ELR (cell line): ENCODE results near the gene CEP85L.

Source experiments
- DNase-seq: peaks from one replicate; pipeline ENCODE4 v3.0.0-alpha.2; 2015; ENCODE audit warnings: low read depth

CEP85L gene

DNA sequence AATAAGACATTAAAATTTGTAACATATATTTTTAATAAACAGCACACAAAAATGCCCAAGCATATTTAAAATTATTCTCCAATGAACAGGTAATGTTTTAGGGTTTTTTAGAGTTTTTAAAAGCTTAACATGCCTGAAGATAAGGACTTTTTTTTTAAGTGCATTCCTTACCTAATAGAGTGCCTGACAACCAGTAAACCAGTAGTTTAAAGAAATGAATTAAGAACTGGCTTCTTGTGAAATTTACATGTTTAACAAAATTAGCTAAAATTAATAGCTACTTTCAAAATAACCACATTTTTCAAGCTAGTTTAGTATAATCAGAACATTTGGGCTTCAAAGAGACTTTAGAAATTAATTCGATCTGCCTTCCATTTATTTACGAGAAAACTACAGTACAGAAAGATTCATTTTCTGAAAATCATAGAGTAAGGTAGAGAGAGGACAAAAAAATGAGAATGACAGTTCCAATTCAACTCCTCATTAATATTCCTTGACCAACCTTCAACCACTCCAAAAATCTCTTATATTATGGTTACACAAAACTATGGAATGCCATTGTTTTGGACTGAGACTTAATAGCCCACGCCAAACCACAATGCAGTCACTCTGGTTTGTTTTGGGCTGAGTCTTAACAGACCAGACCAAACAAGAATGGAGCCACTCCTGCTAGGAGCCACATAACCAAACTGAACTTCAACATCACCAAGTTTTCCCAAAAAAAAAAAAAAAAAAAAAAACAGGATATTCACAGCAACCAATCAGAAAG is 109.0 kb downstream of the CEP85L start:
- peak; percentile 71 for DNase-seq

DNA sequence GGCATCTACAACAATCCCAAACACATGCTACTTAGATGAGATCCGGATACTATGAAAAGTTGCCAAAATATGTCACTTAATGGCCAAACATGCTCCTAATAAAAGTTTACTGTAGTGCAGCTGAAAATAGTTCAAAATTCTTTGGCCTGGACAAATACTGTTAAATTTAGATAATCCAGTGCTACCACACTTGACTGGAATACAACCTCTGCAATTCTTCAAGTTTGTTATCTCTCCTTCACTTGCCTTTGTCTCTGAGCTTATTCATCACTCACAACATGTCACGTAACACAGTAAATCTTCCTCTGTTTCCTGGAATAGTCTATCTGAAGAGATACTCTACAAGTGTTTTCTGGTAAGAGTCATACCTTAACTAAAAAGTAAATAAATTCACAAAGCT is 113.8 kb downstream of the CEP85L start:
- DNase-seq, result no peak

DNA sequence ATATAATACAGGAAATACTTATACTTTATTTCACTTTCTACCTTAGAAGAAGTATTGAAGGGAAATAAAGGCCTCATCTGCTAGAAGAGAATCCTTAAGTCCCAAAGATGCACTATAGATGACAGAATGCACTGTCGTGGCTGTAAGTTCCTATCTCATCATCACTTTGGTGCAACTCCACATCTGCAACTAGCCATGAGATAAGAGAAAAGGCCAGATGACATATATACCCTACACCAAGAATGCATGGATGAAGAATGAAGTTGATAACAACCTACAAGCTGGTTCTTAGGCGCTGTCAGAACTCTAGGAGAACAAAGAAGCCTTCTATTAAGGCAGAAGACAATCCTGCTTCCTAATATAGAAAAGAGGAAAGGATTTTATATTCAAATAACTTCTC is 114.9 kb downstream of the CEP85L start:
- DNase-seq, result no peak

DNA sequence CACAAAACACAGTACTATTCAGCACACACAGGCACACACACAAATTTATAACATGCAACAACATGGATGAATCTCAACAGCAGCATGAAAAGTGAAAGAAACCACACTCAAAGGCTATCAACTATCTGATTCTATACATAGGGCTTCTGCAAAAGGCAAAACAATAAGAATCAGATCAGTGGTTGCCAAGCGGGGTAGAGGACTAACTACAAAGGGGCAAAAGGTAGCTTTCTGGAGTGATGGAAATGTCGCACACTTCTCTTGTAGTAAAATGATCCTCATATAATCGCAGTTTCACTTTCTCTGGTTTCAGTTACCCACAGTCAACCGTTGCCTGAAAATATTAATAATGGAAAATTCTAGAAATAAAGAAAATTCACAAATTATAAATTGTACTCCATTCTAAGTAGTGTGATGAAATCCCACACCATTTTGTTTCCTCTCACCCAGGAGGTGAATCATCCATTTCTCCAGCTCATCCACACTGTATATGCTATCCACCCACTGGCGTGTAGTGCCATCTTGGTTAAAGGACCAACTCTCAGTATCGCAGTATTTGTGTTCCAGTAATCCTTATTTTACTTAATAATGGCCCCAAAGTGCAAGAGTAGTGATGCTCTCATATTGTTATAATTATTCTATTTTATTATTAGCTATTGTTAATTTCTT is 116.1 kb downstream of the CEP85L start:
- peak; percentile 19 for DNase-seq

DNA sequence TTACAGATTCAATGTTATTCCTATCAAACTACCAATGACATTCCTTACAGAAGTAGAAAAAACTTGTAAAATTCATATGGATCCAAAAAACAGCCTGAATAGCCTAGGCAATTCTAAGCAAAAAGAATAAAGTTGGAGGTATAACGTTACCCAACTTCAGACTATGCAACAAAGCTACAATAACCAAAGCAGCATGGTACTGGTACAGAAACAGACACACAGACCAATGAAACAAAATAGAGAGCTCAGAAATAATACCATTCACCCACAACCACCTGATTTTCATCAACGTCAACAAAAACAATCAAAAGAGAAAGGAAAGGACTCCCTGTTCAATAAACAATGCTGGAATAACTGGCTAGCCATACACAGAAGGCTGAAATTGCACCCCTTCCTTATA is 120.4 kb downstream of the CEP85L start:
- no peak for DNase-seq

DNA sequence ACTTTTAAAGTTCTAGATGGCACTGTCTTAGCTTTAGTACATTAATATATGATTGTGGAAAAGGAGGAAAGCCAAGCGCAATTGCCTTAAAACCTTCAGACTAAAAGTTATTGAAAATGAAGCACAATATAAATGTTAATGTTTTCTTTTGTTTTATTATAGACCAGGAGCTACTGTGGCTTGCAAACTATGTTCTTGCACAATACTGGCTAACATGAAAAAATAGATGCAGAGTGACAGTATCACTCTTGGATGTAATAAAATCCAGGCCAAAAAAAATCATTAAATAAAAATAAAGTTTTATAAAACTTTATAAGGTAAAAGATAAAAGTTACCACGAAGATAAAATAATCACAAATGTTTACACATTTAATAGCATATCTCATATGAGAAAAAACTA is 121.6 kb downstream of the CEP85L start:
- DNase-seq, result no peak

DNA sequence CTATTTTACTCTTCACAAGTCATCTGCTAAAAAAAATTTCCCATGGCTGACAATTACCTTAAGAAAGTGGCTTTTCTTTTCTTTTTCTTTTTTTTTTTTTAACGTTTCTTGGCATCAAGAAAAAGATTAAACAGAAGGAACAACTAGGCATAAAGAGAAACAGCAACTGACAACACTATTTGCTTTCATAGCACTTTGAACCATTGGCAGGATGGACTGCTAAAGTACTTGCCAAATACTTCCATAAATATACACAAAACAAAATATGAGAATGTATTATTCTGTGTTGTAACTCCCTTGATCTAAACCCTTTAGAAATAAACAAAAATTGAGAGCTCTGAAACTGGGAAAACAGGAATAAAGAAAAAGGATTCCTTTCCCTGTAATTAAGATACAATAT is 123.3 kb downstream of the CEP85L start:
- no peak for DNase-seq

DNA sequence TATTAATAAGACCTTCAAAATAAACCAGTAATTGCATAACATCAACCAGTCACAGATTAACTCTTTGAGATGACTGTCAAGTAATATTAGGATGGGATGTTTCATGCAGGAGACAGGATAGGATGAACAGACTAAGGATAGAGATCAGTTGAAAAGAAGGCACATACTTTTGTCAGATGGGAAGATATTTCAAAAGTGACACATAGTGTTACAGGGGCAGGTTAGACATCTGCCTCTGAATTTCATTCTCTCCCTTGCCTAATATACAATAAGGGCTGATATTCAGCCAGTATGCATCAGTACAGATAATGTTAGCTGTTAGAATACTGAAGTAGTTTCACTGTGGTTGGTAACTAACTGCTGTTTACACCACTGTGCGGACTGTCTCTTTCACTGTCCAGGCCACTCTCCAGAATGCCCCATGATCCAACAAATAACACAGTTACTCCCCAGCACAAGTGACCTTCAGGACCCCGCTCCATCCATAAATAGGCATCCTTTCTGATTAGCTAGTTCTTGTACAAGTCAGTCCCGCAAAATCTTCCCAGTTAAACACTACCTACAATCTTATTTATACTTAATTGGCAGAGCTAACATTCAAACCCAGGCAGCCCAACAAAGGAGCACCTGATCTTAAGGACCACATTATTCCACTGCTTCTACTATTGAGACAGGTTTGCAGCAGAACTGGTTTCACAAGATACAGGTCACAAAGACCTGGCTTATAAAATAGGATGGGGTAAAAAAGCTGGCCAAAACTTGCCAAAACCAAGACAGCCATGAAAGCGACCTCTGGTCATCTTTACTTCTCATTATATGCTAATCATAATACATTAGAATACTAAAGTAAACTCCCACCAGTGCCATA is 125.2 kb downstream of the CEP85L start:
- DNase-seq, result no peak

DNA sequence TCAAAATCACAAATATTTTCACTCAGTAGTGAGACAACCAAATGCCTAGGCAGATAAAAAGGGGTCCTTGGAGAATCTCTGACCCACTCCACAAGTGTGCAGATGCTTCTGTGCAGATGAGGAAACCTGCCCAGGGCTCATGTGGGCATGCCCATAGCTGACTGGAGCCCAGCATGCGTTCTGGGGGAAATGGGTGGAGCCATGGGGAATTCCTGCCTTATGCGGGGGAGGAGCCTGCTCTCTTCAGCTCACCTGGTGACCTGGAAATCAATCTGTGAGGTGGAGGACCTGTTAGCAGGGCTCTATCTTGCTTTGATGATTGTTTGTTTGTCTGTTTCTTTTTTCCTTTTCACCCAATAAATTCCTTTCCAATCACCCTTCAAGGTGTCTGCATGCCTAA is 126.7 kb downstream of the CEP85L start:
- DNase-seq, result no peak

DNA sequence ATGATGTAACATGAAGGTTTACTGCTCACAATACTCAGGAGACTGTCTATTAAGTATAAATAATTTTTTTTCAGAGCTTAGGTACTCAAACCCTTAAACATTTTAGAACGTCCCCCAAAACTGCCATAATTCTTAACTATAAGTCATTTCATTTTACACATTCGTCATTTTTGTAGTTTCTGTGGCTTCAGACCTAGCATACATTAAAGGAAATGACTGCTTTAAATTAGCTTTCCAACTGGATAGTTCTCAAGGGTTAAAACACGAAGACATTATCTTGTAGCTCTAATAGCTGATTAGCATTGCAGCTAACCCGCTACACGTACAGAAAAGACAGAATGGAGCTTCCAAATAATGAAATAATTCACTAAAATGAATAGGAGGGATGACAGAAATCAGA is 128.2 kb downstream of the CEP85L start:
- no peak for DNase-seq

DNA sequence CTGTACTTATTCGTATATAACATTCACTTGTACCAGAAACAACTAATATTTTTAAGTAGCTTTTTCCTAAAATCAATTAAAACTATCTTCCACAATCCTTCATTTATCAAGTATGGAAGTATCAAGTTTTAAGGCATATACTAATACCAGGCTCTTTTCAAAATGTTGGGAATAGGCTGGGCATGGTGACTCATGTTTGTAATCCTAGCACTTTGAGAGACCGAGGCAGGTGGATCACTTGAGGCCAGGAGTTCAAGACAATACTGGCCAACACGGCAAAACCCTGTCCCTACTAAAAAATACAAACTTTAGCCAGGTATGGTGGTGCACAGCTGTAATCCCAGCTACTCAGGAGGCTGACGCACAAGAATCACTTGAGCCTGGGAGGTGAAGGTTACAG is 129.0 kb downstream of the CEP85L start:
- no peak for DNase-seq

DNA sequence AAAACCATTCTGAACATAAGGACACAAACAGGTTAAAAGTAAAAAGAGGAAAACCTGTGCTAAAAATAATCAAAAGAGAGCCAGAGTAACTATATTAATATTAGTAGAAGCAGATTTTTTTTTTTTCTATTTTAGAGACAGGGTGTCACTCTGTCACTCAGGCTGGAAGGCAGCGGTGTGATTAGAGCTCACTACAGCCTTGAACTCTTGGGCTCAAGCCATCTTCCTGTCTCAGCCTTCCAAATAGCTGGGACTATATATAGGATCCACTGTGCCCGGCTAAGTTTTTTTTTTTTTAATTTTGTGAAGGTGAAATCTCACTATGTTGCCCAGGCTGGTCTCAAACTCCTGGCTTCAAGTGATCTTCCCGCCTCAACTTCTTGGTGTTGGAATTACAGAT is 136.7 kb downstream of the CEP85L start:
- no peak for DNase-seq

DNA sequence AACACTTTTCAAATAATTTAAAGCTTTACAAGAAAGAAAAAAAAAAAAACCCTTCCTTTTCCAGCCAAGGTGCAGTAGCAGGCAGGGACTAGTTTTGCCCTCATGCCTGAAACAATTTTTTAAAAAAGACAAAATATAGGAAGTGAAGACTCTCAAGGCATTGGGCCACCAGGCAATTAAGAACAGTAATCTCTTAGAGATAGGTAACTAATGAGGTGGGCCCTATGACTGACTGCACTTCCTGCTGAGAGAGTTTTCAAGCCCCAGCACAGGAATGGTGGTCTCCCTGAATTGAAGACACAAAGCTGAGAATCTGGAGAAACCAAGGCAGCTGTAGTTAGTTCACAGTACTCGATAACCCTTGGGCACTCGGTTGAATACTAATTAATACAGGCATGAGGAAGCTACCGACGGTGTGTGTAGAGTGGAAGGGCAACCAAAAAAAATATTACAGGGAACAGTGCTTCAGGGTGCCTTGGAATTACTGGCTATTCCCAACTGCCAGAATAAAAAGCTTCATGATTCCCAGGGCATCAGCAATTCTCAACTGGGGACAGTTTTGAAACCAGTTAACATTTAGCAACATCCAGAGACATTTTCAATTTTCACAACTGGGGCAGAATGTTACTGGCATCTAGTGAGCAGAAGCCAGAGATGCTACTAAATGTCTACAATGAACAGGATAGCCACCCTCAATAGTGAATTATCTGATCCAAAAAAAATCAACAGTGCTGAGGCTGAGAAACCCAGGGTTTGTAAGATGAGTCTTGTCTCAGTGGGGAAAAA is 139.3 kb downstream of the CEP85L start:
- DNase-seq, result no peak

DNA sequence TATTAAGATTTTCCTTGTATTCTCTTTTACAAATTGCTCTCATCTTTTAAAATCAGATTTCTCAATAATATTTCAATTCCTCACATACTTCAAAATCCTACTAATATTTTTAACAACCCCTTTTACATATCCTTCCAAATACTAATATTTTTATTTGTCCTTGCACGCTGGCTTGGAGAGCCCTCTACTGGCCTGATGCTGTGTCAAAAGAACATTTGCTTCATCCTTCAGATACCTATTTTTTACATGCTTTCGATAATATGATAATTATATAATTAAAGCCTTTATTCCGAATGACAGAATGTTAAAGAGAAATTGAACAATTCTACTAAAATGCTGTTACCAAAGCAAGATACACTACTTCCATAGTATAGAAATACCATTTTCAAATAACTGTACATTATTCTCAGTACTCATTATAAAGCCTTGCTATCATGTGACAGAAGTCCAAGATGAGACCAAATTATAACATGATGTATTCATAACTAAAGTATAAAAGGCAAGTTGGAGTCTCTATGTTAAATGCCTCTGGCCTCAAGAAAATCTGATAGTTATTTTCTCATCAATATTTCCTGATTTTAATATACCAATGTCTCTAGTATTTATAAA is 142.3 kb downstream of the CEP85L start:
- DNase-seq, result peak; percentile 59

DNA sequence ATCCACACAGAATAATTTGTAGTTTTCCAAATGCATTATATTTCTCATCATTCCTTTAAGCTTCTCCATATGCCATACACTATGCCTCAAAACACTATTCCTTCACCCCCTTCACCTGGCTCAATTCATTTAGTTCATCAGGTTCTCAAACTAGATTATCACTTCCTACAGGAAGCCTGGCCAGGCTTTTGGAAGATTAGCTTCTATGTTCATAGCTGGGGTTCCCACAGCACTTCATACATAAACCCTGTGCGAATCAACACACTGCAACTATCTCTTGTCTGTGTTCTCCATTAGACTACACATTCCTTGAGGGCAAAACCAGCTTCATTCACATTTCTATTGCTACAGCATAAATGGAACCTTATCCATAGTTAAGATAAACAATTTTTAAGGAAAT is 143.8 kb downstream of the CEP85L start:
- no peak for DNase-seq

DNA sequence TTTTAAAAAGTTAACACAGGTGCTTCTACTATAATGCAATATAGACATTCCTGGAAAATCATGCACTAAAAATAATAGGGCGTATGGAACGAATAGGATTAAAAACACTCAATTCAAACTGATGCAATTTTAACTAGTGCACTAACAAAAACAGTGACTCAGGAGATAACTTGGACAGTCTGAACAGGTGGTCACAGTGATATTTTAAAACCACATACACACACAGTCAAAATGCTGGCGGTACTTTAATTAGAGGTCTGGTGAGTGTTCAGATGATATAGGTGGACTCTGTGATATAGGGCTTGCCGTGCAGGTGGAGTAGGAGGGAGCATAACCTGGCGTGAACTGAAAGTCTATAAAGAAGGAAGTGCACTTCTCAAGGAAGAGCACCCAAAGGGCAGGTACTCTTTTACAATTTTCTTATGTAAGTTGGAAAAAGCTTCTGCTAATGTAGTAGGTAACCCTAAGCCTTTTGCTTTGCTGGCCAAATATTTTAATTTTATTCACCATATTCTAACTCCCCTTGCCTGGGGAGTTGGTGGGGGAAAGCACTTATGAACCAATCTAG is 145.2 kb downstream of the CEP85L start:
- no peak for DNase-seq

DNA sequence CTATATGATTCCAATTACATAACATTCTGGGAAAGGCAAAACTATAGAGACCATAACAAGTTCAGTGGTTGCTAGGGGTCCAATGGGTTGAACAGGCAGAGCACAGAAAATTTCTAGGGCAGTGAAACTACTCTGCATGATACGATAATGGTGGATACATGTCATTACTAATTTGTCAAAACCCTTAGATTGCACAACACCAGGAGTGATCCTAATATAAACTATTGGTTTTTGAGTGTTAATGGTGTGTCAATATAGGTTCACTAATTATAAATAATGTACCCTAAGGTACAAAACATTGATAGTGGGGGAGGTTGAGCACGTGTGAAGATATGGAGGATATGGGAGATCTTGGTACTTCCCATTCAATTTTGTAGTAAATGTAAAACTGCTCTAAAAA is 145.7 kb downstream of the CEP85L start:
- no peak for DNase-seq

DNA sequence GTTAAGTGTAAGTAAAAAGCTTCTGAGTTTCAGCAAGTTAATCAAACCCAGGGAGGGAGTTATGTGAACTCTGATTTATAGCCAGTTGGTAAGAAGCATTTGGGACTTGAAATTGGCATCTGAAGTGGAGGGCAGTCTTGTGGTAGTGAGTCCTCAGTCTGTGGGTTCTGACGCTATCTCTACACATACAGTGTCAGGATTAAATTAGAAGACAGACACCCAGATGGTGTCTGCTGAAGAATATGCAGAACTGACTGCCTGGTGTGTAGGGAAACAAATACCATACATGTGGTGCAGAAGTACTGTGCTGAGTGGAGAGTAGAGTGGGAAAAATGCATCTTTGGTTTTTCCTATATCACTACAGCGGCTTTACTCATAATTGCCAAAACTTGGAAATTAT is 146.8 kb downstream of the CEP85L start:
- DNase-seq, result no peak

DNA sequence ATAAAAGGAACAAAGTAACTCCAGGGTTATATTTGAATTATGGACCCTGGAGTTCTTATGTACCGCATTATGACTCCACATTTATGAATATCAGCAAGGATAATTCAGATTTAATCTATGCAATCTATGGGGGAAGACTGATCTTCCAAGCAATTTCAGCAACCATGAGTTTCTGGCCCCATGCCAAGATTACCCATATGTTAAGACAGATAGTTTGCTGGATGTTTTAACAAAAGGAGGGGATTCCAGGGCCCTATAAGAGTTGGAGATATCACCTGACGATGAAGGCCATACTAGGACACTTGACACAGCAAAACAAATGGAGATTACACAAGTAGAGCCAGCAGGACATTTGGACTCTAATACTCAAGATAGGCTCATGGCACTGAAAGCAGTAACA is 149.2 kb downstream of the CEP85L start:
- DNase-seq, result no peak

DNA sequence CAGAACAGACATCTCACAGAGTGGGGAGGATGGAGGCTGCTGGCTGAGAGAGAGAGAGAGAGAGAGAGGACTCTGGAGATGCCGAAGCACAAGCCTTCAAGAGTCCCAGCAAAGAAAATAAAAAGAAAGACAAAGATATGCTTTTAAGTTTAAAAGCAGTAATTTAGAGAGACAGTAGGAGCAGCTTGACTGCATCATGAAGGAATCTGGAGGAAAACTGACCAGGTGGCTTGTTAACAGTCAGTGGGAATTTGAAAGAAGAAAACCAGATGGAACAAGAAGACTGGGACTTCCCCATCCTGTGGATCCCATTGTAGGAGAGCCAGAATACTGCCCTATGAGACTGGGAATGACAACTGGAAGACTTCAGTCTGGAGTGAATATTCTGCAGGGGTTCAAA is 149.6 kb downstream of the CEP85L start:
- no peak for DNase-seq

DNA sequence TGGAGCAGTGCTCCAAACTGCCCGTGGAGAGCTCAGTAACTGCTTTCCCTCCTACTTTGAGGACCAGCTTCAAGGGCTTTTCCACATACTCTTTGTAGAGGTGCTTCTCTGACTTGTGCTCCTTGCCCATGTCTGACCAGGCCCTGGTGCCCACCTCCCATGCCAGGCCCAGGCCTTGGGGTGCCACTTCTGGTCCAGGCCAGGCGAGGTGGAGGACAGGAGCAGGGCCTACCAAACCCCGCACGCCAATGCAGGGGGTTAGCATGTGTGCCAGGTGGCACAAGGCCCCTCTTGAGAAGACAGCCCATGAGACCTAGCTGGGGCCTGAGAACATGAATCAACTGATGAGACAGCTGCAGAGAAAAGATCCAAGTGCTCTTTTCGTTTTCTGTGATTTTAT is 150.3 kb downstream of the CEP85L start:
- no peak for DNase-seq
